EH (cell line): ENCODE results near the gene MAN2A1.
A peak's percentile ranks its signal among the peaks of the same experiment; 100 is the strongest.

Source experiments
- DNase-seq: peaks from one replicate; pipeline ENCODE4 v3.0.0-alpha.2; 2015; ENCODE audit warnings: low read depth

MAN2A1 gene

DNA sequence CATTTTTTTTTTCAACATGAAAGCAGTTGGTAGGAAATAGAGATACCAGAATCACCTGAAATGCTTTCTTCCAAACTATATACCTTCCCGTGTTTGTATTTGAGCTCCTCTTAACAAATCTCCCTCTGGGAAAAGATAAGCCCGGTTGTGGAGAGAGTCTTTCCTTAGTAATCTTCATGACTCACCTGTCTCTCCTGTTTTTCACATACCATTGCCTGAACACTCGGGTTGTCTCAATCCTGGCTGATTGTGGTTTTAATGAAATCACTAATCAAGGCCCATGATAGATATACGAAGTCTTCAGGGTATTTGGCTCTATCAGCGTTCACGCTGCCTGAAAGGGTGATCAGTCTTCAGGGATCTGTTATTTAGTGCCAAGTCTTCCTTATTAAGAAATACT is 136.7 kb downstream of the MAN2A1 start:
- peak; percentile 8 for DNase-seq

DNA sequence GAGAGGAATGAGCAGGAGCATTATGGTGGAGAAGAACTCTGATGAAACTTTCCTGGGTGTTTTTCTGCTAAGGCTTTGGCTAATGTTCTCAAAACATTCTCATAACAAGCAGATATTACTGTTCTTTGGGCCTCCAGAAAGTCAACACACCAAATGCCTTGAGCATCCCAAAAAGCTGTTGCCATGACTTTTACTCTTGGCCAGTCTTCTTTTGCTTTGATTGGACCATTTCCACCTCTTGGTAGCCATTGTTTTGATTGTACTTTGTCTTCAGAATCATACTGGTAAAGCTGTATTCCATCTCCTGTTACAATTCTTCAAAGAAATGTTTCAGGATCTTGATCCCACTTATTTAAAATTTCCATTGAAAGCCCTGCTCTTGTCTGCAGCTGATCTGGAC is 139.6 kb downstream of the MAN2A1 start:
- no peak for DNase-seq

DNA sequence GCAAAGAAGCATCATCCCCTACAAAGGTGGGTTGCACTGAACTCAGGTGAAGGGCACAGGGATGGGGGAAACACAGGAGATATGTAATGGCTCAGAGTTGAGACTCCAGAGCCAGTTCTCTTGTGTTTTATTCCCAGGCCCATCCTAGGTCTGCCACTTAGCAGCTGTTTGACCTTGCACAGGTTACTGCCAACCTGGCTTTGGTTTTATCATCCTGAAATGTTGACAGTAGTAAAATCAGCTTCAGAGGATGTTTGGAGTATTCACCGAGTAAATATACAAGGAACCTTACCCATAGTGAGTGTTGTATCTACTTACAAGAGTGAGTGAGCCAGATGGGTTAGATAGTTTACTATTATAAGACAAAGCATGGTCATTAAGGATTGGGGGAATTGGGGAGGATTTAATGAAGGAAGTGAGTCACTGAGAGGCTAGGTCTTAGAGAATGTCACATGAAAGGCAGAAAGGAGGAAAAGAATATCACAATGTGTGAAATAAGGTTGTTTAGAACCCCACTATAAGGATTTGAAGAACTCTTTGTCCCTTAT is 141.3 kb downstream of the MAN2A1 start:
- peak; percentile 45 for DNase-seq

DNA sequence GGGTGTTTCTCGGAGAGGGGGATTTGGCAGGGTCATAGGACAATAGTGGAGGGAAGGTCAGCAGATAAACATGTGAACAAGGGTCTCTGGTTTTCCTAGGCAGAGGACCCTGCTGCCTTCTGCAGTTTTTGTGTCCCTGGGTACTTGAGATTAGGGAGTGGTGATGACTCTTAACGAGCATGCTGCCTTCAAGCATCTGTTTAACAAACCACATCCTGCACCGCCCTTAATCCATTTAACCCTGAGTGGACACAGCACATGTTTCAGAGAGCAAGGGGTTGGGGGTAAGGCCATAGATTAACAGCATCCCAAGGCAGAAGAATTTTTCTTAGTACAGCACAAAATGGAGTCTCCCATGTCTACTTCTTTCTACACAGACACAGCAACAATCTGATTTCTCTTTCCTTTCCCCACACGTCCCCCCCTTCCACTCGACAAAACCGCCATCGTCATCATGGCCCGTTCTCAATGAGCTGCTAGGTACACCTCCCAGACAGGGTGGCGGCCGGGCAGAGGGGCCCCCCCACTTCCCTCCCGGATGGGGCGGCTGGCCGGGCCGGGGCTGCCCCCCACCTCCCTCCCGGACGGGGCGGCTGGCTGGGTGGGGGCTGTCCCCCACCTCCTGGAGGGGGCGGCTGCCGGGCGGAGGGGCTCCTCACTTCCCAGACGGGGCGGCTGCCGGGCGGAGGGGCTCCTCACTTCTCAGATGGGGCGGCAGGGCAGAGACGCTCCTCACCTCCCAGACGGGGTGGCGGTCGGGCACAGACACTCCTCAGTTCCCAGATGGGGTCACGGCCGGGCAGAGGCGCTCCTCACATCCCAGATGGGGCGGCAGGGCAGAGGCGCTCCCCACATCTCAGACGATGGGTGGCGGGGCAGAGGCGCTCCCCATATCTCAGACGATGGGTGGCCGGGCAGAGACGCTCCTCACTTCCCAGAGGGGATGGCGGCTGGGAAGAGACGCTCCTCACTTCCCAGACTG is 142.8 kb downstream of the MAN2A1 start:
- peak; percentile 18 for DNase-seq

DNA sequence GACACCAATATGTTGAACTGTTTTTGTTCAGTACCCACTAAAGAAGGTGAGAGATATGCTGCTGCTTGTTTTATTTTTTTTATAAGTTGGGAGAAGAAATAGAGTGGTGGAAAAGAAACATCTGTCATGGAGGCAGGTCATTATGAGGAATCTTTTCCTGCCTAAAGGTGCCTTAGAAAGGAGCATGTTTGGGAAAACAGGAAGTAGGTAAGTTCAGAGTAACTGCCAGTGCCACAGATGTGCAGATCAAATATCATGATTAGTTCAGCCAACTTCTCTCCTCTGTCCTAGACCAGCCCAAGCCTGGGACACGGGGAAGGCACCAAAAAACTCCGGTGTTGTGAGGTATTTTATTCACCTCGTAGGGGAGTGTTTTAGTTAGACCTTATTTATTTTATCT is 144.2 kb downstream of the MAN2A1 start:
- no peak for DNase-seq

DNA sequence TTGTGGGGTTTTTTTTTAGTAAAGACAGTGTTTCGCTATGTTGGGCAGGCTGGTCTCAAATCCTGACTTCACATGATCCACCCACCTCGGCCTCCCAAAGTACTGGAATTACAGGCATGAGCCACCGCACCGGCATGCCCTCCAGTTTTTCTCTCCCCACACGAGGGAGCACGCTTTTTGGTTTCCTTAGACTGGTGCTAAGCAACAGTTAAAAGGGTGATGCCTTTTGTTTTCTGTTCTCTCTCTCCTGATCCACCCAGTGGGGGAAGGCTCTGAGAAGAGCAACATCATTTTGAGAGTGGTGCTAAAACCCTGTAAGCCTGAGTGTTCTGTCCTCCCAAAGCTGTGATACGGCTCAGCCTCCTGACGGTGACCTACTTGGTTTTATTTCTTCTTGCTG is 146.6 kb downstream of the MAN2A1 start:
- DNase-seq, result no peak

DNA sequence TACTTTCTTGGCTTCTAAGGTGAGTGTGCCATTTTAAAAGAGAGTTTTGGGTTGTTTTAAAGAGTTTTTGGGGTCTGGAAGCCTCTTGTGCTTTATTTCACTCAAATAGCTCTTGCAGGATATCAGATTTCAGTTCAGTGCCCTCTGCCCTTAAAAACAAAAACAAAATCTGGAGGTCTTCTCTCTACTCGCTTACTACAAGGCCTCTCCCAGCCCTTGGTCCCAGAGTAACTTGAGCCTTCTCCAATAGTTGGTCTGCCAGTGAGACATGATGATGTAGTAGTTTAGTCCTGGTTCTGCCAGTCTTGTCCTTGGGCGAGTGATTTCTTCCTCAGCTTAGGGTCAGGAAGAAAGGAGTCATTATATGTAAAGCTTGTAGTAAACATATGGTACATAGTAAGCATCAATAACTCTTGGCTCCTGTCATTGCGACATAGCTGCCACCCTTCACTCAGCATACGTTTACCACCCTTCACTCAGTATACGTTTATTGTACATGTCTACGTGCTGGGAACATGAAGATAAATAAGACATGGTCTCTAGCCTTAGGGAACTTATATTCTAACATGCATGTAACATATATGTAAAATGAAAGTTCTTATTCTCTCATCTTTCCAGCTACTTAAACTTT is 147.6 kb downstream of the MAN2A1 start:
- DNase-seq, result no peak

DNA sequence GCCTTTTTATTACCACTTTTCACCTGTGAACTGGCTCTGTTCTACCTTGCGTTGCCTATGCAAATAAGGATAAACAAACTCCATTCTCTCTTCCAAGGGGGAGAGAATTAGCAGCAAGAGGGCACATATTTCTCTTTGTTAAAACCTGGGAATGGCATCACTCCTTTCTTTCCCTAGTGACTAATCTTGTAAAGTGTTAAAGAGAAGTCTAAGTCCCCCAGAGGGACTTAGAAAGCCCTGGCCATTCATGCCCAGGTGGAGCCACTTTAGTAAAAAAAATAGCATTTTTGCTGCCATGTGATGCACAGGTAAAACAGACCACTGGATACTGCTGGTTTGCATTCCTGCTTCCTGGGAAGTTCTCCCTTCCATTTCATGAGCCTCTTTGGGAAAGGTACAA is 148.4 kb downstream of the MAN2A1 start:
- no peak for DNase-seq

DNA sequence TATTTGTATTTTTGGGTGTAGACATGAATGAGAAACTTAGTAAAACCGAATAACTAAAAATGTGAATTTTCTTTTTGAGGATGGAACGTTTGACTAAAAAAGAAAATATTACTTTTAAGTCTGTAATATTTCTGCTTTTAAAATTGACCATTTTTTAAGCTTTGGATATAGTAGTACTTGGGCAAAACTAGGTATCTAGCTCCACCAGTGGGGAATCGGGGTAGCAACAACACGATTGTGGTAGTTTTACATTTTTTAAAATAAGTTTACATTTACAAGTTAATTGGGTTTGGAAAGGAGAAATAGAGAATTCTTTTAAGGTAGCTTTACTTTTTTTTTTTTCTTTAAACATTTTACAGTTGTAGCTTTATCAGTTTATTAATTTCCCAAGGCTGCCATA is 154.4 kb downstream of the MAN2A1 start:
- no peak for DNase-seq

DNA sequence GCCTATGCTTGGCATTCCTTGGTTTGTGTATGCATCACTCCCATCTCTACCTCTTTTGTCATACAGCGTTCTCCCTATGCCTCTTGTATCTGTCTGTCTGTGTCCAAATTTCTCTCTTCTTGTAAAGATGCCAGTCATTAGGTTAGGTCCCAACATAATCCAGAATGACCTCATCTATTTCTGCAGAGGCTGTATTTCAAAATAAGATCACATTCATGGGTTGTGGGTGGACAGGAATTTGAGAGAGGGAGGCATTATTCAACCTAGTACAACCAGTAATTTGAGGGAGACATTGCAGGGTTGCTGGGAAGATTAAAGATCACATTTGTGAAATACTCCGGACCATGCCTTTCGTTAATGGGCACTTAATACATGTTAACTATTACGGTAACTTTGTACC is 155.0 kb downstream of the MAN2A1 start:
- DNase-seq, result peak; percentile 65

DNA sequence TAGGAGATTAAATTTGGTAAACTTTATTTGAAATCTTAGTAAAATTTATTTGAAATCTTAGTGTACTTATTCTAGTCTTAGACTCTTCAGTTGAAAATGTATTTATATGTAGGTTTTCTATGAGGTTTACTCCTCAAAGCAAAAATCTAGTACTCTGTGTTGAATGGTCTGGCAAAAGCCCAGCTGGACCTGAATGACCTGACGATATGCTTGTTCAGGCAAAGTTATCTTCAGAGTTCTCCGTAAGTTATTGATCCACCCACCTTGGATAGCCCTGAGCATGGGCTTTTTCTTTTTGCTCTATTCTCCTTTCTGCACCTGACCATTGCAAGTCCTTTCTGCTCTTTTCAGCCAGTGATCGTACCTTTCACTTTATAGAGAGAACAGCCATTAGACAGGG is 158.4 kb downstream of the MAN2A1 start:
- no peak for DNase-seq

DNA sequence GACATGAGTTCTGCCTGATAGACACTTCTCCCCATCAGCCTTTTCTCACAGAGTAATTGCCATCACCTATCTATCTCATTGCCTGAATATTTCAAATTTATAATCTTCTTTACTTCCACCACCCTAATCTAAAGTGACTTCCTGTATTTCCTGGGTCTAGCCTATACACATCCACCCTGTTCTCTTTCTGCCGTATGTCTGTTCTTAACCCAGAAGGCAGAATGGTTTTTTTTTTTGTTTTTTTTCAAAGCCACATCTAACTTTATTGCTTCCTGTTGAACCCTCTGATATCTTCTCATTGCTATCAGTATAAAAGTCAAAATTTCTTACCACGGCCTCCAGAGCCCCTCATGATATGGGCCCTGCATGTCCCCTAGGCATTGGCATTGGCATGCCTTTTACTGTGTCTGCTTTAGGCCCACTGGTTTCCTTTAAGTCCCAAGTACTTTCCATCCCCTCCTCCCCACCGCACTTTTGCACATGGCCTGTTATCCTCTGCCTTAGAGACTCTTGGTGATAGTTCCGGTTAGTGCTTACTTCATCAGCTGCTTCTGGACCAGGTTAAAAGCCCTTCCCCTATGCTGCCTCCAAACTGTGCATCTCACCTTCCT is 159.9 kb downstream of the MAN2A1 start:
- DNase-seq, result no peak

DNA sequence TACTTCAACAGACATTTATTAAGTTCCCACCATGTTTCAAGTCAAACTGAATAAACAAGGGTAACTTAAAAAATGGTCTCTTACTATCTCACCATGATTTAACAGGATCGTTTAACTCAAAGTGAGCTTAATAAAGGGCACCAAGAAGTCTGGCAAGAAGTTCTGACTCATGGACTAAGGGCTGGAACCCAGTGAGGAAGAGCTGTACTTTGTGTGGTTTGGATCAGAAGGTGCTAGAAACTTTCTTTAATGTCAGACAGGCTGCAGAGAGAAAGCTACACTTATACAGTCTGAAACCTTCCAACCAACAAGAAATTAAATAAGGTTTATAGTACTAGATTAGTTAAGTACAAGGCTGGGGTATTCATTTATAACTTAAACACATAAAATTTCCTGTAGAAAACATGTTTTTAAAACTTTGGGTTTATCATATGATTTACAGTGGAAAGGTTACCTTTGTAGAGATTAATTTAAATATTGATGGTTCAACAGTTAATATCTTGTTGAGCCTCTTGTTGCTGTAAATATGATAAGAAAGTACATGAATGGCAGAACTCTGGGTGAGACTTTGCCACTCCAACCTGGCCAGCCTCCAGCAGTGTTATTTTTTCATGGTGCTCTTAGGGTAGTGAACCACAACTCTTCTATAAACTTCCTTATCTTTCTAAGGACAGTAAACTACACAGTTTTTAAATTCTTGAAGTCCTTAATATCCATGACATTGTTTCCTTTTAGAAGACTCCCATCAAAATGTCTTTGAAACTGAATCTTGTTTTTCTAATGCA is 162.8 kb downstream of the MAN2A1 start:
- peak; percentile 53 for DNase-seq

DNA sequence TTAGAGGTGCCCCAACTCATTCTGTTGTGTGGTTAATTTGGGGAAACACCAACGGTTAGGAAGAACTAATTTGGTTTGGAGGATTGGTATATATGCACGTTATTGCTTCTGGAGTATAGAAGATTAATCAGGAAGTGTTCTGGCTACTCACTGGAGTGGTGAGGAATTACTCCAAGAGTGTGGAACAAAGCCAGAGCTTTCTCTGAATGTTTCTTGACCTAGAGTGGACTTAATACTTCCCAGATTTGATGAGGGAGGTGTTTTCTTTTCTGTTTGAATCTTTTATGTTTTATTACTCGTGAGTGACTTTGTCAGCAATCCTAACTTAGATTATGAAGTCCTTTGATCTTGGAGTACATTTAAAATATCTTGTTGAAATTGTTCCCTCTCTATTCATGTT is 163.7 kb downstream of the MAN2A1 start:
- peak; percentile 46 for DNase-seq

DNA sequence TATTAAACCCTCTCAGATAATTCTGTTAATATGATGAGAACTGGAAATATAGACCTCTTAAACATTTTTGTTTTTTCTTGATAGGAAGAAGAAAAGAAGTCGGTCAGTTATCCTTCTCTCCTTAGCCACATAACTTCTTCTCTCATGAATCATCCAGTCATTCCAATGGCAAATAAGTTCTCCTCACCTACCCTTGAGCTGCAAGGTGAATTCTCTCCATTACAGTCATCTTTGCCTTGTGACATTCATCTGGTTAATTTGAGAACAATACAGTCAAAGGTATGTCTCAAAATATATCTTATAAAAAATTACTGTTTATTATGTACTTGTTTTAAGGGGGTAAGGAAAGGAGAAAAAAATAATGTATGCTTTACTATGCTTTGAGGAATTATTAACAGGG is 165.3 kb downstream of the MAN2A1 start:
- no peak for DNase-seq

DNA sequence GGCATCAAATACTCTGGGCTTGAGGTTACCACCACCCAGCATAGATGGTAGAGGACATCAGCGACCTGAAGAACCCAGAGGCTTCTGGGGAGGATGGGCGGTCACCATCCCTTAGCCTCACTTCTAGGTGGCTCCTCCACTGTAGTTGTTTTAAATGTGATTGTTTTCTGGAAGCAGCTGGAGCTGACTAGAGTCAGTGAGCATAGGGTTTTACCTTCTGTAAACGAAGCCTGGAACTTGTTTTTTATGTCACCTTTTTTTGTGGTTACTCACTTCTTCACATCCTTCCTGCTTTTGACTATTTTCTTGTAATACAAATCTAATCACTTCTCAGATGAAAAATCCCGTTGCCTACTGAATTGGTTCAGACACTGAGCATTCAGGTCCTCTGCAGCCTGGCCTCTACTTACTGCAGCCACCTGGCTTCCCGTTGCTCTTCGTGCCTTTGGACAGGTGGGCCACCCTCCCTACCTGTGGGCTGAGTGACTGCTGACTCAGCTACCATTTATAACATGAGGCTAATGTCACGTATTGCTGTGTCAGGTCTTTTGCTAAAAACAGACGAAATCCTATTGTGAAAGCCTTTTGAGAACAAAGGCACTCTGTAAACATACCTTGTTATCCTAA is 167.8 kb downstream of the MAN2A1 start:
- no peak for DNase-seq

DNA sequence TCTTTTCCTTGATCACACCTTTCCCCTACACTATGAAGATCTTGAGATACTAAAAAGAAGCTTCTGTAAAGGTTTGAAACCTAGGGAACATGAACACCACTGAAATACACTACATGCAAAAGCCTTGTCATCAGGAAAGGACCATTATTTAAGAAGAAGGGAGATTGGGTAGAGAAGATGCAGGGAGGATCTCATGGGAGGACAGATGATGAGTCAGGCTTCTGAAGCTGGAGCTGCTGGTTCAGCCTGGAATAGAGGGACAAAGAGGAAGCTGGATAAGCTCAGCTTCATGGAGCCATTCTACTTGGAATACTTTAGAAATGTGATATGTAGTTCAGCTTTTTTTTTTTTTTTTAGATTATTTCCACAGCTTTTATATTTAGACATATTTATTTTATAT is 169.8 kb downstream of the MAN2A1 start:
- DNase-seq, result peak; percentile 18

DNA sequence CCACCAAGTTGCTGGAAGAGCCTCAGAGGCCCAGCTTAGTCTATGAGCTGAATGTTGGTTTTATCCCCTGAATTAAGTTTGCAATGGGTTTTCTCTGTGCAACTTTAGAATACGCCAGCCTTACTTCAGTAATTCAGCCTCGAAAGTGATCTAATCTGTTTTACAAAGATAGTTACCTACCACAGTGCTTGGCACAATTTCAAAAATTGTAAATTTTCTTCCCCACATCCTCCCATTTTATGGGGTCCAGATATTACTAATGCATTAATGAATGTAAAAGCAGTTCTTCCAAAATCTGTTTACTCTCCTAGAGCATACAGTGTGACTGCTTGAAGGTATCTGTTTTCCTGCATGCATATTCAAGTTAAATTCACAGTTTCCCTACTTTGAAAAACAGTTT is 172.6 kb downstream of the MAN2A1 start:
- DNase-seq, result no peak

DNA sequence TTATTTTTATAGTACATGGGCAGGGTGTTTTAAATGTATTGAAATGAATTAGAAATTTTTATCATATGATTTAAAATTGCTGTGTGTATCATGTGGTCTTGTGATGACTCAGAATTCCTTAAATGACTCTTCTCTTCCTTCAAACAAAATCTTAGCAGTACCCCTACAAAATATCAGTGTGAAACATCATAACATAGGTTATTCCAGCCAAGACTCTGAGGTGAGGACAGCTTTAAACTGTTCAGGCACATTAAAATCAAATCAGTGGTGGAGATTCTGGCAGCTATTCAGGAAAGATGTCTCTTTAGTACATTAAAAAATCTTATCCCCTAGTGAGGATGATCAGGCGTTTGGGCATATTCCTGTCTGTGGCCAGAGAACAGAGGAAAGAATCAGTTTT is 174.0 kb downstream of the MAN2A1 start:
- peak; percentile 19 for DNase-seq

DNA sequence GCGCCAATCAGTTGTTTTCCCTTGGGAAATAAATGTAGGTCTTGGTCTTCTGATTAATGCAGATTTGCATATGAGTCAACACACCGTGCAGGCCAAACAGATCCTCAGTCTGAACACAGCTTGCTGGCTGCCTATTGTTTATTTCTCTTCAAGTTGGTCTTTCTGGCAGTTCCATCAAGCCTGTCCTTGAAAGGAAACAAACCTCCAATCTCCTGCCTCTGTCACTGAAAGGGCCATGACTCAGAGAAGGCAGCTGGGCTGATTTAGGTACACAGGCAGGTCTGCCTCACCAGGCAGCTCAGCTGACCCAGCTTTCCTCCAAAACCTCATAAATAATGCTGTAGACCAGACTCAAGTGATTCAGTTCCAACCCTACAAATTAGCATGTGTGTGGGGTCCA is 175.9 kb downstream of the MAN2A1 start:
- peak; percentile 90 for DNase-seq

DNA sequence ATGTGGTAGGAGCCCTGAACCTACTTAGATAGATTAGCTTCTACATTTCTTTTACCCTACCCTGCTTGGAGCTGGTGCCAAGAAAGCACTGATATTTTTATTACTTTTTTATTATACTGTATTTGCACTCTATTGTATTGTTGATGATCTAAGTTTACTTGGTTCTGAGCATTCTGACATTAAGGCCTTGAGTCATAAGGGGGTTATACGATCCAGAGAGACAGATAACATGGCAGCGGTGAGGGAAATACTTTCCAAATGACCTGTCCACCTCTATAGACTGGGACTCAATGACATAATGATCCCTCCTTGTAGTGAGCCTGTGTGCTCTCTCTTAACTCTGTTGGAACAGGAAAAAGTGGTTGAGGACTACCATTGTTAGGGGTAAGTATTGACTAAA is 176.3 kb downstream of the MAN2A1 start:
- DNase-seq, result peak; percentile 76

DNA sequence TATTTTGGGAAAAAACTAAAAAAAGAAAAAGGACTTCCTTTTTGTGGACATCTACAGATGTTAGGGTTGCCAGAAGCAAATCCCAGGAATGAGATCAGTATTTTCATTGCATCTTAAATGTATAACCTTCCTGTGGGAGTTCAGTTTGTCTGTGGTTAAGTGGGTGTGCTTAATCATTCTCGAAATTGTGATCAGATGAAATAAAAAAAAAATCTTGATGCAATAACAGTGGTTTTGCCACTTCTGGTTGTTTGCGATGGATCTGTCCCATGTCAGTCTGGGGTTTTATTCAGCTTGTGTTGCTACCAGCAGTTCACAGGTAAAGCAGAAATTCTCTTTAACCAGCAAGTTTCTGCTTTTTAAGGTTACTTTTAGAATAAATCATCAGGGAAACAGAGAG is 179.0 kb downstream of the MAN2A1 start:
- peak; percentile 36 for DNase-seq
